K562 (cell line): ENCODE measurements around the gene USP4. TPM values are rescaled to one million over a fixed set of nuclear protein-coding genes. Genes with fewer than 3 reads are reported as not detected.

ENCODE experiments used
- ATAC-seq: fragments of 200-7000 bp; cut with Tn5 transposase; 3 replicates; pipeline ENCODE4 v1.9.1; 2020; ENCODE audit warnings: moderate library complexity
- BruUV-seq: library from RNA; stranded (reverse); fragments of 400-500 nt; replicated peaks from 2 replicates; lab custom pipeline; 2021; lab: Mats Ljungman, UMichigan
- CTCF ChIA-PET: fragments of 300-600 bp; formaldehyde crosslinking; extraction: SDS; loops from one replicate; lab custom pipeline; 2021; ENCODE audit warnings: low intra/inter-chr PET ratio; lab: Yijun Ruan, JAX
- POLR2A ChIA-PET: fragments of 300-600, 350-650 bp; sonication (Branson Sonifier 250); formaldehyde crosslinking; extraction: SDS; loops from one replicate; lab custom pipeline; 2021; ENCODE audit warnings: antibody characterized with exemption, inconsistent platforms; lab: Yijun Ruan, JAX
- DNase-seq, 4 experiments: peaks; one replicate each; pipeline versions ENCODE4 v3.0.0 to v3.0.0-alpha.2; 2011 to 2018; ENCODE audit warnings: low spot score in 3 of 4, mixed read lengths in 3 of 4; ENCODE audit errors: extremely low read depth in 1 of 4
- FAIRE-seq: peaks from 2 replicates; lab custom pipeline; 2011; peaks lifted over from hg19 to GRCh38; lab: Jason Lieb, UNC
- H2AFZ ChIP-seq: 2 replicates; pipeline ENCODE4 v1.6.0; 2011; ENCODE audit warnings: low read depth, low read length, control low read depth, inconsistent platforms
- H3K27ac ChIP-seq: fragments of 200-600 bp; 3 replicates; pipeline ENCODE4 v1.8.0; 2011; ENCODE audit warnings: low read depth, mild to moderate bottlenecking, control low read depth, inconsistent platforms, low read length, moderate library complexity, mixed read lengths; ENCODE audit errors: extremely low read depth
- H3K27me3 ChIP-seq, 2 experiments: fragments of 300-600 bp in 1 of 2; 2 replicates in 1 of 2; 3 replicates in 1 of 2; pipeline versions ENCODE4 v1.6.0 to v1.8.0; 2011; ENCODE audit warnings: inconsistent platforms in 2 of 2, low read length in 2 of 2, mild to moderate bottlenecking in 1 of 2, mixed read lengths in 1 of 2, moderate library complexity in 1 of 2; ENCODE audit not compliant: control insufficient read depth in 2 of 2, insufficient read depth in 2 of 2
- H3K36me3 ChIP-seq: fragments of 300-600 bp; 3 replicates; pipeline ENCODE4 v1.8.0; 2011; ENCODE audit warnings: mild to moderate bottlenecking, low read length, inconsistent platforms; ENCODE audit not compliant: control insufficient read depth, insufficient read depth
- H3K4me1 ChIP-seq, 2 experiments: fragments of 200-600 bp in 1 of 2; replicated peaks in 1 of 2; 2 replicates in 1 of 2; 3 replicates in 1 of 2; pipeline versions ENCODE4 v1.5.1 to v1.8.0; 2011; ENCODE audit warnings: inconsistent platforms in 2 of 2, low read length in 2 of 2, mild to moderate bottlenecking in 1 of 2, mixed read lengths in 1 of 2, moderate library complexity in 1 of 2; ENCODE audit not compliant: control insufficient read depth in 2 of 2, insufficient read depth in 2 of 2
- H3K4me2 ChIP-seq: 2 replicates; pipeline ENCODE4 v1.6.1; 2011; ENCODE audit warnings: low read length, control low read depth, inconsistent platforms, mixed read lengths; ENCODE audit not compliant: insufficient read depth
- H3K4me3 ChIP-seq: fragments of 200-600 bp; sonication (generic), shearing (Covaris generic); 2 replicates; pipeline ENCODE4 v1.5.1; 2016; ENCODE audit warnings: control low read depth, inconsistent platforms
- H3K79me2 ChIP-seq: fragments of 200-600 bp; 3 replicates; pipeline ENCODE4 v1.8.0; 2011; ENCODE audit warnings: low read length, inconsistent platforms; ENCODE audit not compliant: control insufficient read depth, insufficient read depth
- H3K9ac ChIP-seq, 2 experiments: 2 replicates each; pipeline versions ENCODE4 v1.6.0 to v1.6.1; 2011; ENCODE audit warnings: low read depth in 2 of 2, low read length in 2 of 2, control low read depth in 1 of 2, inconsistent platforms in 1 of 2, mild to moderate bottlenecking in 1 of 2, mixed read lengths in 1 of 2; ENCODE audit not compliant: insufficient read depth in 1 of 2
- H3K9me1 ChIP-seq: one replicate; pipeline ENCODE4 v1.6.0; 2011; ENCODE audit warnings: inconsistent platforms, mild to moderate bottlenecking, low read length, moderate library complexity; ENCODE audit not compliant: control insufficient read depth, insufficient read depth
- H3K9me3 ChIP-seq: replicated peaks from 2 replicates; pipeline ENCODE4 v1.5.1; 2011; ENCODE audit warnings: low read depth, low read length, inconsistent platforms; ENCODE audit not compliant: control insufficient read depth, insufficient read depth
- H4K20me1 ChIP-seq: replicated peaks from 2 replicates; pipeline ENCODE4 v1.6.1; 2011; ENCODE audit warnings: low read length, inconsistent platforms, mixed read lengths; ENCODE audit not compliant: control insufficient read depth, insufficient read depth
- BHLHE40 ChIP-seq: IDR thresholded peaks from 2 replicates; pipeline ENCODE4 v1.6.1; 2011; ENCODE audit warnings: low read length, improper control_type of control experiment
- DMBX1 ChIP-seq: fragments of 250-450 bp; sonication (Bioruptor Pico); IDR thresholded peaks from 2 replicates; pipeline ENCODE4 v1.8.0; 2022; ENCODE audit warnings: inconsistent platforms, mild to moderate bottlenecking, moderate library complexity, borderline replicate concordance
- KDM2B ChIP-seq: fragments of 250-450 bp; sonication (Bioruptor Pico); IDR thresholded peaks from 2 replicates; pipeline ENCODE4 v1.8.0; 2021; ENCODE audit warnings: mild to moderate bottlenecking, moderate library complexity
- PYGO2 ChIP-seq: fragments of 450-650 bp; IDR thresholded peaks from 2 replicates; pipeline ENCODE4 v1.6.1; 2016; ENCODE audit warnings: mild to moderate bottlenecking, missing genetic modification characterization, moderate library complexity, missing compliant biosample characterization
- TCF3 ChIP-seq: sonication (generic); formaldehyde crosslinking; IDR thresholded peaks from 2 replicates; pipeline ENCODE4 v1.4.0; 2020; ENCODE audit warnings: mild to moderate bottlenecking, missing genetic modification reagents
- WGBS: fragments of 100-300 bp; shearing (Covaris generic); methylation state at CpG from one replicate; pipeline ENCODE4 v1.1.6; 2016; ENCODE audit warnings: low coverage, mixed read lengths; ENCODE audit not compliant: insufficient coverage; ENCODE audit errors: missing lambda C conversion rate; 5-methylcytosine and 5-hydroxymethylcytosine counted together
- in situ Hi-C: fragments of 300-500 bp; cut with MboI; formaldehyde crosslinking; loops from 4 replicates; pipeline ENCODE4 v1.15.0; 2018; ENCODE audit warnings: inconsistent platforms, mixed read lengths
- intact Hi-C: fragments of 100-400 bp; cut with micrococcal nuclease; formaldehyde crosslinking; loops from 2 replicates; pipeline ENCODE4 v1.14.2; 2022
- polyA plus RNA-seq, 8 experiments: library from polyadenylated mRNA; depleted of rRNA in 4 of 8; stranded (reverse) in 5 of 8; unstranded in 3 of 8; fragments of >200 nt; fragmentation: Nextera tagmentation in 2 of 8; fragmentation: Illumina TruSeq in 1 of 8; extraction: Ambion mirVana in 2 of 8; extraction: Trizol in 1 of 8; gene quantifications; 2 replicates each; pipeline versions ENCODE4 v1.2.1 to v1.2.3, GENCODE V29; 2011 to 2014; ENCODE audit warnings: inconsistent platforms in 1 of 8, missing spikeins in 1 of 8
- total RNA-seq, 7 experiments: library from RNA; depleted of rRNA in 6 of 7; stranded (reverse); fragments of >200 nt in 6 of 7; fragmentation: Illumina TruSeq in 2 of 7; extraction: Trizol in 2 of 7; gene quantifications; 2 replicates each; pipeline versions ENCODE4 v1.2.1 to v1.2.3, GENCODE V29; 2011 to 2021; ENCODE audit warnings: low replicate concordance in 1 of 7
- TF ChIP-seq, protein P1 (sequence below): fragments of 450-650 bp; IDR thresholded peaks from 2 replicates; pipeline ENCODE4 v1.6.1; 2016; ENCODE audit warnings: low read depth
- TF ChIP-seq, protein P2 (sequence below): fragments of 450-650 bp; IDR thresholded peaks from 2 replicates; pipeline ENCODE4 v1.6.1; 2018; ENCODE audit not compliant: partially characterized antibody
- TF ChIP-seq, protein P3 (sequence below), 2 experiments: fragments of 450-650 bp; conservative IDR thresholded peaks; 2 replicates each; pipeline ENCODE4 v1.6.1; 2017; ENCODE audit warnings: mild to moderate bottlenecking in 2 of 2, moderate library complexity in 2 of 2

Gene USP4
- total and polyA plus RNA-seq, 9 of the 15 experiments (the other 6 are each of a cell fraction or from before 2014, with no cell fraction given), result 11.8 to 40.4 (median 22.9) TPM

DNA sequence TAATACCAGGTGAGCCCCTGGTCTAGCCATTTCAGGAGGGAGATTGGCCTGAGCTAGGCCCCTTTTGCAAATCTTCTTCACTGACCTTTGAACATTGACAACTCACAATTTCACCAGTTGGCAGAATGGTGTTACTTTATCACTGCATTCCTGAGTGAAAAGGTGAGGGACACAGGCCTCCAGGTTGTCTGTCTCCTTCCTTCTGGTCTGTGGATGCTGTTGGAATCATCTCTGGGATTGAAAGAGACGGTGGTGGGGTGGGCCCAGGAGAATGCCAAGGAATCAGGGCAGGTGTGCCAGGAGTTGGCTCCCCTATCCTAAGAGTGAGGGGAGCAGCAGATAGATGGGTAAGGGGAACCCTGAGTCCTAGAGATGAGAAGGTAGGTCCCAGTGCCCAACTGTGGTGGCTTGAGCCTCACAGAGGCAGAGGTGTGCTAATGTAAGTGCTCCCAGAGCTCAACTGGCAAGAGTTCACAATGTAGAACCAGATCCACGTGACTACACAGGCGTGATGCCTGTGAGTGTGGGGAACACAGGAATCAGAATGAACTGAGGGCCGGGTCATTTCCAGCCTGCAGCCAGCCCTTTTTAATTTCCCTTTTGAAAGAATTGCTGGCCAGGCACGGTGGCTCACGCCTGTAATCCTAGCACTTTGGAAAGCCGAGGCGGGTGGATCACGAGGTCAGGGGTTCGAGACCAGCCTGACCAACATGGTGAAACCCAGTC is 74.0 kb downstream of the USP4 start:
- Histone ChIP-seq H3K9me3 (no peaks in the 10 kb centered on the region), H3K4me3 (no peak overlapping the region), H4K20me1 (no peaks in the 10 kb centered on the region), H3K27me3 (no peaks in the 10 kb centered on the region), H3K4me2 (no peak overlapping the region), H3K9me1 (no peaks in the 10 kb centered on the region), H3K36me3 (0 out of 3 replicates have a peak, but pooled peaks cover 9% of the 10 kb centered on the region), H3K4me1 (no peaks in the 10 kb centered on the region), H2AFZ (no peak overlapping the region), H3K79me2 (no peaks in the 10 kb centered on the region), H3K9ac (no peak overlapping the region), H3K27ac (no peak overlapping the region)
- intact Hi-C loops, result no loop called here
- FAIRE-seq (no peak), DNase-seq (no peak), ATAC-seq (no peak)
- CTCF ChIA-PET, result no interaction called here
- WGBS, result 74% methylated on average over 3 of the region's 10 CpGs
- in situ Hi-C loops, result no loop called here
- POLR2A ChIA-PET, result no interaction called here
- no TSS peak for BruUV-seq
- TF ChIP-seq, protein P1, sequence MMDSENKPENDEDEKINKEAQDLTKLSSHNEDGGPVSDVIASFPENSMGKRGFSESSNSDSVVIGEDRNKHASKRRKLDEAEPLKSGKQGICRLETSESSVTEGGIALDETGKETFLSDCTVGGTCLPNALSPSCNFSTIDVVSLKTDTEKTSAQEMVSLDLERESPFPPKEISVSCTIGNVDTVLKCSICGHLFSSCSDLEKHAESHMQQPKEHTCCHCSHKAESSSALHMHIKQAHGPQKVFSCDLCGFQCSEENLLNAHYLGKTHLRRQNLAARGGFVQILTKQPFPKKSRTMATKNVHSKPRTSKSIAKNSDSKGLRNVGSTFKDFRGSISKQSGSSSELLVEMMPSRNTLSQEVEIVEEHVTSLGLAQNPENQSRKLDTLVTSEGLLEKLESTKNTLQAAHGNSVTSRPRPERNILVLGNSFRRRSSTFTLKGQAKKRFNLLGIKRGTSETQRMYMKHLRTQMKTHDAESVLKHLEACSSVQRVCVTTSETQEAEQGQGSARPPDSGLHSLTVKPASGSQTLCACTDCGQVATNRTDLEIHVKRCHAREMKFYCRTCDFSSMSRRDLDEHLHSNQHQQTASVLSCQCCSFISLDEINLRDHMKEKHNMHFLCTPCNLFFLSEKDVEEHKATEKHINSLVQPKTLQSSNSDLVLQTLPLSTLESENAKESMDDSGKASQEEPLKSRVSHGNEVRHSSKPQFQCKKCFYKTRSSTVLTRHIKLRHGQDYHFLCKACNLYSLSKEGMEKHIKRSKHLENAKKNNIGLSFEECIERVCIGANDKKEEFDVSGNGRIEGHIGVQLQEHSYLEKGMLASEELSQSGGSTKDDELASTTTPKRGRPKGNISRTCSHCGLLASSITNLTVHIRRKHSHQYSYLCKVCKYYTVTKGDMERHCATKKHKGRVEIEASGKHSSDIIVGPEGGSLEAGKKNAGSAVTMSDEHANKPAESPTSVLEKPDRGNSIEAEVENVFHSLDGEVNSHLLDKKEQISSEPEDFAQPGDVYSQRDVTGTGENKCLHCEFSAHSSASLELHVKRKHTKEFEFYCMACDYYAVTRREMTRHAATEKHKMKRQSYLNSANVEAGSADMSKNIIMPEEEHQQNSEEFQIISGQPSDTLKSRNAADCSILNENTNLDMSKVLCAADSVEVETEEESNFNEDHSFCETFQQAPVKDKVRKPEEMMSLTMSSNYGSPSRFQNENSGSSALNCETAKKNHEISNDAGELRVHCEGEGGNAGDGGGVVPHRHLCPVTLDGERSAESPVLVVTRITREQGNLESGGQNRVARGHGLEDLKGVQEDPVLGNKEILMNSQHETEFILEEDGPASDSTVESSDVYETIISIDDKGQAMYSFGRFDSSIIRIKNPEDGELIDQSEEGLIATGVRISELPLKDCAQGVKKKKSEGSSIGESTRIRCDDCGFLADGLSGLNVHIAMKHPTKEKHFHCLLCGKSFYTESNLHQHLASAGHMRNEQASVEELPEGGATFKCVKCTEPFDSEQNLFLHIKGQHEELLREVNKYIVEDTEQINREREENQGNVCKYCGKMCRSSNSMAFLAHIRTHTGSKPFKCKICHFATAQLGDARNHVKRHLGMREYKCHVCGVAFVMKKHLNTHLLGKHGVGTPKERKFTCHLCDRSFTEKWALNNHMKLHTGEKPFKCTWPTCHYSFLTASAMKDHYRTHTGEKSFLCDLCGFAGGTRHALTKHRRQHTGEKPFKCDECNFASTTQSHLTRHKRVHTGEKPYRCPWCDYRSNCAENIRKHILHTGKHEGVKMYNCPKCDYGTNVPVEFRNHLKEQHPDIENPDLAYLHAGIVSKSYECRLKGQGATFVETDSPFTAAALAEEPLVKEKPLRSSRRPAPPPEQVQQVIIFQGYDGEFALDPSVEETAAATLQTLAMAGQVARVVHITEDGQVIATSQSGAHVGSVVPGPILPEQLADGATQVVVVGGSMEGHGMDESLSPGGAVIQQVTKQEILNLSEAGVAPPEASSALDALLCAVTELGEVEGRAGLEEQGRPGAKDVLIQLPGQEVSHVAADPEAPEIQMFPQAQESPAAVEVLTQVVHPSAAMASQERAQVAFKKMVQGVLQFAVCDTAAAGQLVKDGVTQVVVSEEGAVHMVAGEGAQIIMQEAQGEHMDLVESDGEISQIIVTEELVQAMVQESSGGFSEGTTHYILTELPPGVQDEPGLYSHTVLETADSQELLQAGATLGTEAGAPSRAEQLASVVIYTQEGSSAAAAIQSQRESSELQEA, result no peak
- TF ChIP-seq DMBX1, result no peak
- TF ChIP-seq, protein P2, sequence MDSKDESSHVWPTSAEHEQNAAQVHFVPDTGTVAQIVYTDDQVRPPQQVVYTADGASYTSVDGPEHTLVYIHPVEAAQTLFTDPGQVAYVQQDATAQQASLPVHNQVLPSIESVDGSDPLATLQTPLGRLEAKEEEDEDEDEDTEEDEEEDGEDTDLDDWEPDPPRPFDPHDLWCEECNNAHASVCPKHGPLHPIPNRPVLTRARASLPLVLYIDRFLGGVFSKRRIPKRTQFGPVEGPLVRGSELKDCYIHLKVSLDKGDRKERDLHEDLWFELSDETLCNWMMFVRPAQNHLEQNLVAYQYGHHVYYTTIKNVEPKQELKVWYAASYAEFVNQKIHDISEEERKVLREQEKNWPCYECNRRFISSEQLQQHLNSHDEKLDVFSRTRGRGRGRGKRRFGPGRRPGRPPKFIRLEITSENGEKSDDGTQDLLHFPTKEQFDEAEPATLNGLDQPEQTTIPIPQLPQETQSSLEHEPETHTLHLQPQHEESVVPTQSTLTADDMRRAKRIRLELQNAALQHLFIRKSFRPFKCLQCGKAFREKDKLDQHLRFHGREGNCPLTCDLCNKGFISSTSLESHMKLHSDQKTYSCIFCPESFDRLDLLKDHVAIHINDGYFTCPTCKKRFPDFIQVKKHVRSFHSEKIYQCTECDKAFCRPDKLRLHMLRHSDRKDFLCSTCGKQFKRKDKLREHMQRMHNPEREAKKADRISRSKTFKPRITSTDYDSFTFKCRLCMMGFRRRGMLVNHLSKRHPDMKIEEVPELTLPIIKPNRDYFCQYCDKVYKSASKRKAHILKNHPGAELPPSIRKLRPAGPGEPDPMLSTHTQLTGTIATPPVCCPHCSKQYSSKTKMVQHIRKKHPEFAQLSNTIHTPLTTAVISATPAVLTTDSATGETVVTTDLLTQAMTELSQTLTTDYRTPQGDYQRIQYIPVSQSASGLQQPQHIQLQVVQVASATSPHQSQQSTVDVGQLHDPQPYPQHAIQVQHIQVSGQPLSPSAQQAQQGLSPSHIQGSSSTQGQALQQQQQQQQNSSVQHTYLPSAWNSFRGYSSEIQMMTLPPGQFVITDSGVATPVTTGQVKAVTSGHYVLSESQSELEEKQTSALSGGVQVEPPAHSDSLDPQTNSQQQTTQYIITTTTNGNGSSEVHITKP, result no peak
- no peak for TF ChIP-seq KDM2B
- no peak for TF ChIP-seq PYGO2 (tag)
- no peak for TF ChIP-seq BHLHE40
- TF ChIP-seq, protein P3, sequence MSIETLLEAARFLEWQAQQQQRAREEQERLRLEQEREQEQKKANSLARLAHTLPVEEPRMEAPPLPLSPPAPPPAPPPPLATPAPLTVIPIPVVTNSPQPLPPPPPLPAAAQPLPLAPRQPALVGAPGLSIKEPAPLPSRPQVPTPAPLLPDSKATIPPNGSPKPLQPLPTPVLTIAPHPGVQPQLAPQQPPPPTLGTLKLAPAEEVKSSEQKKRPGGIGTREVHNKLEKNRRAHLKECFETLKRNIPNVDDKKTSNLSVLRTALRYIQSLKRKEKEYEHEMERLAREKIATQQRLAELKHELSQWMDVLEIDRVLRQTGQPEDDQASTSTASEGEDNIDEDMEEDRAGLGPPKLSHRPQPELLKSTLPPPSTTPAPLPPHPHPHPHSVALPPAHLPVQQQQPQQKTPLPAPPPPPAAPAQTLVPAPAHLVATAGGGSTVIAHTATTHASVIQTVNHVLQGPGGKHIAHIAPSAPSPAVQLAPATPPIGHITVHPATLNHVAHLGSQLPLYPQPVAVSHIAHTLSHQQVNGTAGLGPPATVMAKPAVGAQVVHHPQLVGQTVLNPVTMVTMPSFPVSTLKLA (conservative IDR thresholded peaks at IDR 0.05), result no peak
- no peak for TF ChIP-seq TCF3
